ENCODE results near the gene ZSCAN16.

Gene ZSCAN16

GRCh38 chr6:28172006-28172405 lies 47.6 kb downstream of the ZSCAN16 start:
- DNase-seq (ENCODE audit: low spot score) = no peak

- no peak for DNase-seq (ENCODE audit: low spot score)
Measured at GRCh38 chr6:28176373-28176772, 52.0 kb downstream of the ZSCAN16 start.
